Stimulated activated memory B cell treated with anti-CD40 and anti-IgM and Interleukin-4, amounts not matched to agents 10 μg/mL and 1 μg/mL and 100 μg/mL, for 72 hours (primary cell): ENCODE measurements around the gene SMAD5.

ENCODE experiments used
- ATAC-seq: fragments of 150-1000 bp; cut with Tn5 transposase; 2 replicates; pipeline ENCODE4 v1.10.0; 2021
- H3K27ac Mint-ChIP-seq: one replicate; pipeline ENCODE4 v1.8.0; 2022; ENCODE audit warnings: mild to moderate bottlenecking, mixed read lengths
- H3K27me3 Mint-ChIP-seq: one replicate; pipeline ENCODE4 v1.8.0; 2022; ENCODE audit warnings: mixed read lengths
- H3K36me3 Mint-ChIP-seq: one replicate; pipeline ENCODE4 v1.8.0; 2022; ENCODE audit warnings: mixed read lengths
- H3K4me1 Mint-ChIP-seq: one replicate; pipeline ENCODE4 v1.8.0; 2022; ENCODE audit warnings: mixed read lengths
- H3K4me3 Mint-ChIP-seq: one replicate; pipeline ENCODE4 v1.8.0; 2022; ENCODE audit warnings: mild to moderate bottlenecking, moderate library complexity, mixed read lengths
- H3K9me3 Mint-ChIP-seq: one replicate; pipeline ENCODE4 v1.8.0; 2022; ENCODE audit warnings: mixed read lengths

SMAD5 gene

DNA sequence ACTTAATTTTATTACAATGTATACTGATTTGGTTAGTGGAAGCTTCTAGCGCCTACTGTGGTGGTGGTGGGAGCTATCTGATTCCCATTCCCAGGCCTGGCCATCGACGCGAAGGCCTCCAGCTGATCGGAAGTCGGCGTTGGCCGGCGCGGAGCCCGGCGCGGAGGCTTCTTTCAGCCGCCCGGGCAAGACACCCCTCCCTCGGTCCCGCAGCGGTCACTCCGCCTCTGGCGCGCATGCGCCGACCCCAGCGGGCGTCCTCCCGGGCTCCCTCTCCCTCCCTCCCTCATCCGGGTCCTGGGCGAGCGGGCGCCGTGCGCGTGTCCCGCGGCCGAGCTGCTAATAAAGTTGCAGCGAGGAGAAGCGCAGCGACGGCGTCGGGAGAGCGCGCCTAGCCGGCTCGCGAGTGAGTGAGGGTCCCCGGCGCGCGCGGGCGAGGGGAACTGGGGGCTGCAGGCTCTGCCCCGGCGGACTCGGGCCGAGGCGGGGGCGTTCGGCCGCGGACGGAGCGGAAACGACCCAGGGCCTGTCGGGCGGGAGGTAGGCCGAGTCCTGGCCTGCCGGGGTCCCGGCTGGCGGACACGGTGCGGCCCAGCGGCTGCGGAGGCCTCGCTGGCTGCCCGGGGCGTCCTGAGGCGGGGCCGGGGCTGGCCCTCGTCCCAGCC is at the start of gene SMAD5:
Gene SMAD5, plus strand, starts transcription at position 289 of the 665 bp plus-strand sequence. CDS start 20,916 bp downstream, outside the sequence.
- Mint-ChIP-seq H3K27ac (peak within 1 kb of the TSS; percentile 92), H3K4me3 (peak within 1 kb of the TSS; percentile 92), H3K9me3 (no peaks in the 10 kb centered on the region), H3K27me3 (peaks cover 5% of the 10 kb centered on the region), H3K36me3 (no peaks in the 10 kb centered on the region), H3K4me1 (peaks cover 36% of the 10 kb centered on the region)
- peak; percentile 95 for ATAC-seq

DNA sequence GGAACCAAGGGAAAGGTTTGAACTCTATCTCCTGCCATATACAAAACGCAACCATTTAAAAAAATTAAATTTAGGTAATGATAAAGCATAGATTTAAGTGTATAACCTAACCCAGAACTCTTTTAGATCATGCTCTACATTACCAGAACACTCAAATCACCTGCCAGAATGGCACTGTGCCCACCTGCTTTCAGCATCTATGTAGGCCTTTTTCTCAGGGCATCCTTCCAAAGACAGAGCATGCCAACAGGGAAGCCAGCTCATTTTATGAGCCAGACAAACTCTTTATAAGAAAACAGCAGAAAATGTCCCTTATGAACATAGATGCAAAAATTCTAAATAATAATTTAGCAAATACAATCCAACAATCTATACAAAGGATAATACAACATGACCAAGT is 47.9 kb upstream of the SMAD5 start:
- peaks cover 12% of the 10 kb centered on the region for H3K27me3 Mint-ChIP-seq
- peaks cover 8% of the 10 kb centered on the region for H3K4me1 Mint-ChIP-seq
- H3K27ac Mint-ChIP-seq: no peak overlapping the region
- no peaks in the 10 kb centered on the region for H3K36me3 Mint-ChIP-seq
- no peaks in the 10 kb centered on the region for H3K9me3 Mint-ChIP-seq
- ATAC-seq: no peak
- H3K4me3 Mint-ChIP-seq: no peak overlapping the region

DNA sequence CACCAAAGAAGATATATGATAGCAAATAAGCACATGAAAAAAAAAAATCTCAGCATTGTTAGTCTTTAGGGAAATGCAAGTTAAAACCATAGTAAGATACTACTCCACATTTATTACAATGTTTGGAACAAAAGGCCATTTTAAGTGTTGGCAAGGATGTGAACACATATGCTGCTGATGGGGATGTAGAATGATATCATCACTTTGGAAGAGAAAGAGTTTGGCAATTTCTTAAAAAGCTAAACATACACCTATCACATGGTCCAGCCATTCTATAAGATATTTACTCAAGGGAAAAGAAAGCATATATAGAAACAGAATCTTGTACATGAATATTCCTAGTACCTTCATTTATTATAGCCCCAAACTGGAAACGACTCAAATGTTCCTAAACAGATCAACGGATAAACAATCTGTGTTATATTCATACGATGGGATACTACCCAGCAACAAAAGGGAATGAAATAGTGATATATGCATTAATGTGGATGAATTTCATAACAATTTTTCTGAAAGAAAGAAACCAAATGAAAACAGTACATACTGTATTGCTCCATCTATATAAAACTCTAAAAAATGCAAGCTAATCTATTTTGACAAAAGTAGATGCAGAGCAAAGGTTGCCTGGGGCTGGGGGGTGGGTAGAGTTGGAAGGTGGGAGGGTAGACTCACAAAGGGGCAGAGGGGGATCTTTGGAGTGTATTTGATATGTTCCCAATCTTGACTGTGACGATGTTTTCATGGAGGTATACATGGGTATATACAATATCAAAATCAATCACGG is 45.7 kb upstream of the SMAD5 start:
- H3K36me3 Mint-ChIP-seq: no peaks in the 10 kb centered on the region
- no peak for ATAC-seq
- no peak overlapping the region for H3K27ac Mint-ChIP-seq
- H3K27me3 Mint-ChIP-seq: no peaks in the 10 kb centered on the region
- no peaks in the 10 kb centered on the region for H3K9me3 Mint-ChIP-seq
- no peak overlapping the region for H3K4me3 Mint-ChIP-seq
- H3K4me1 Mint-ChIP-seq: no peaks in the 10 kb centered on the region

DNA sequence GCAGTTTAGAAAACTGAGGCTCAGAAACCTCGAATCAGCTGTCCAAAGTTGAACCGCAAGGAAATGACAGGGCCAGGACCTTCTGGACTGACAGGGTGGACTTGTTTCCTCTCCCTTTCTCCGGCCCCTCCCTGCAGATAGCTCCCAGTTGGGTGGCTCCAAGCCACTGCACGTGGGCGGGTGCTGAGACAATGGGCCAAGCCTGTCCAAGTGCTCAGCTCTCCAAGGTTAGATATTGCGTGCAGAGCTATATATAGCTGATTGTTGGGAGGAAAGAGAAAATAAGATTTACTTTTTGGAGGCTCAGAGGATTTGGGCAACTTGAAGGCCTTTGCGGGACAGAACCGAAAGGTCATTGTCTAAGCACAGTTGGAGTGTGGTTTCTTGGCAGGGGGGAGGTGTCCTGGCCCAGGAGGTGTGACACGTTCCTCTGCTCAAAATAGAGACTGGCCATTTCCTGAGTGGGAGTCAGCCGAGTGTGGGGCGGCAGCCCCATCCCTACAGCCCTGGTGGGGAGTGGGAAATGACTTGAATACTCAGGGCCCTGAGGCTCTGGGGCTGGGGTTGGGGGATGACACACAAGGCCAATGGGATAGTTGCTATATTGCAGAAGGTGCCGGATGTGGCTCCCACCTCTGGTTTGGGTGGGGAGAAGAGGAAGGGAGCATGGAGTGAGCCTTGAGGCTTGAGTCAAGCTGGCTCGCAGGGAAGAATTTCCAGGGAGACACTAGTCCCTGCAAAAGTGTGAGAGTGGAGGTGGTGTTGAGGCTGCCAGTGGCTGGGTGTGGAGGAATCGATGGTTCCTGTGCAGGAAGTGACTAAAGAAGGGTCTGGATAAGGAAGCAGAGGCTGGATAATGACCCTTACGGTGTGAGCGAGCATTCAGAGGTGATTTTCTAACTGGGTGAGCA is 44.4 kb upstream of the SMAD5 start:
- ATAC-seq: peak; percentile 12
- H3K4me3 Mint-ChIP-seq: no peak overlapping the region
- no peaks in the 10 kb centered on the region for H3K9me3 Mint-ChIP-seq
- no peaks in the 10 kb centered on the region for H3K27me3 Mint-ChIP-seq
- no peaks in the 10 kb centered on the region for H3K36me3 Mint-ChIP-seq
- no peaks in the 10 kb centered on the region for H3K4me1 Mint-ChIP-seq
- H3K27ac Mint-ChIP-seq: no peak overlapping the region

DNA sequence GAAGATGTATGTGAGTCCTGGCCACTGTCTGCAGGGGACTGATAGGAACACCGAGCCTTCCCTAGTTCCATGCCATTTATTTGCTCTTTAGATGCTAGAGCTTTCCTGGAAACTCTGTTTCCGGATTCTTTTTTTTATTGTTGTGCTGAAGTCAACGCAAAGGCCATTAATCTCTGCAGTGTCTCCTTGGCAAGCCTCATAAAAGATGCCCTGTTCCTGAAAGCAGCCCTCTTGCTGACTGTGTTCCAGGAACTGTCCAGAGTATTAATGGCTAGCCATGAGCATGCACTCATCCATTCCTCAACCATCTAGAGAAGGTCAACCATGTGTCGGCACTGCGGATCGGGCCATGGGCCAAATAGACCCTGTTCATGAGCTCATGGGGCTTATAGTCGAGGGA is 42.9 kb upstream of the SMAD5 start:
- no peak for ATAC-seq
- Mint-ChIP-seq H3K9me3 (no peaks in the 10 kb centered on the region), H3K4me1 (no peaks in the 10 kb centered on the region), H3K27me3 (no peaks in the 10 kb centered on the region), H3K27ac (no peak overlapping the region), H3K4me3 (no peak overlapping the region), H3K36me3 (no peaks in the 10 kb centered on the region)

DNA sequence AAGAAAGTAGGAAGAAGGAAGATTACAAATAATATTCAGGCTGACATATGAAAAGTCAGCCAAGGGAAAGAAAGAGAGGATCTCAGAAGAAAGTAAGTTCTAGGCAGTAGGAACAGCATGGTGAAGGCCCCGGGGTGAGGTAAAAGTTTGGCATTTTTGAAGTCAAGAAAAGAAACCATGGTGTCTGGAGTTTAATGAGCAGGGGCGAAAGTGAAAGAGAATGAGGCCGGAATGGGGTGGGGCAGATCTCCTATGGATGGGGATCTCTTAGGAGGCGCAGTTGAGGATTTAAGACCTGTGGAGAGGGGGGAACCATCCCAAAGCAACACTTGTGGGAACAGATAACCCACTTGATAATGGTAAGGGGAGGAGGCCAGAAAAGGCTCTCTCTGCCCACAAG is 42.3 kb upstream of the SMAD5 start:
- no peak for ATAC-seq
- no peaks in the 10 kb centered on the region for H3K9me3 Mint-ChIP-seq
- H3K36me3 Mint-ChIP-seq: no peaks in the 10 kb centered on the region
- H3K27me3 Mint-ChIP-seq: no peaks in the 10 kb centered on the region
- no peak overlapping the region for H3K4me3 Mint-ChIP-seq
- H3K27ac Mint-ChIP-seq: no peak overlapping the region
- no peaks in the 10 kb centered on the region for H3K4me1 Mint-ChIP-seq

DNA sequence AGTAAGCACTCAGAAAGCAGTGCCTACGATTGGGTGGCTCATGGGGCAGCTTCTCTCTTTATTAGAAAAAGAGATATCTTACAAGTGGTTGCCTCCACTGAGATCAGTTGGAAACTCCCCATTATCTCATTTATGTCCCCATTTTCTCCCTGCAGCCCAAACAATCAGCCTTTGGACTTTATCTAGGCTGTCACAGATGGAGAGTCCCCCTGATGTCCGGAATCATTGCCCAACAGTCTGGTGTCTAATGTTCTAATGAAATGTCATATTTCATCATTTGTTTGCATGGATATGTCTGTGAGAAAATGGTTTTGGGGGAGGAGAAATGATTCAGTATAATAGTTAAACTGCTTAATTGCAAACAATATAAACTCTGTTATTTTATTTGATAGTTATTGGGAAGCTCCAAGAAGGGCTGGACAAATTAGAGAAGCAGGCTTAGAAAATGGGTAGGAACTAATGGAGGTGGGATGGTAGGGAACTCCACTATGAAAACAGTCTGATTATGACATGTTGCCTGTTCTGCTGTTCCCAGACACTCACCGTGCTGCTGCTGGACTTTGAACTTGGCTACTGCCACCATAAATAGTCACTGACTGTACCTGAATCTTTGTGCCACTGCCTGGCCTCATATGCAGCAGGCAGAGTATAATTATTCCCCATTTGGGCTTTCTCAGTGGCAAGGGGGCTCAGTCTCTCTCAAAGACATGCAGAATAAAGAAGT is 38.3 kb upstream of the SMAD5 start:
- no peaks in the 10 kb centered on the region for H3K27me3 Mint-ChIP-seq
- H3K36me3 Mint-ChIP-seq: no peaks in the 10 kb centered on the region
- no peaks in the 10 kb centered on the region for H3K9me3 Mint-ChIP-seq
- no peaks in the 10 kb centered on the region for H3K4me1 Mint-ChIP-seq
- no peak for ATAC-seq
- no peak overlapping the region for H3K27ac Mint-ChIP-seq
- no peak overlapping the region for H3K4me3 Mint-ChIP-seq

DNA sequence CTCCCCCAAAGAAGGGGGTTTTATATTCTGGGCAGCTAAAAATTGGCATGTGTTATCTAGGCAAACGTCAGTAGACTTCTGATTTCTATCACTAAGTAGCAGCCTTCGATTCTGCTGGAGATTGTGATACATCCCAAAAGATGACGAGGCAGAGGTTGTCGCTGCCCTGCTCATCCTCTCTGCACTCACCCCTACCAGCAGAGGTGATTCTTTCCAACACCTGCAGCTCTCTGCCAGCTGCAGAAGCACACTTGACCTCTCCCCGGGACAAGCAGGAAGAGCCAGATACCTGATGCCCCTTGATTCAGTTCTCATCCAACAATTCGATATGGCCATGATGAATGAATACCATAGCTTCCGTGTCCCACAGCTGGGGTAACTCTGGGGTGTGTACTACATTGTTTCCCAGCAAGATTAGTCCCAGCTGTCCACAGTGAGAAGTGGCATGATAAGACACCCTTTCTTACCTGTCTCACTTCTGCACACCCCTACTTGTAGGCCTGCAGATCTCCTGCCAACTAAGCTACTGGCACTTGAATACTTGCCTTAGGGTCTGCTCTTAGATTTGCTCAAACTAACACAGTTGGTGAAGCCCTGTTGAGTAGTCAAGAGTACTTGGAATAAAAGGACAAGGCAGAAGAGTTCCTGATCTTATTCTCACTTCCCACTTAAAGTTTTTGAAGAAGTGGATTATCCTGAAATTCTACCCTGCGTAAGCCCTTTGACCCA is 37.6 kb upstream of the SMAD5 start:
- no peaks in the 10 kb centered on the region for H3K27me3 Mint-ChIP-seq
- ATAC-seq: no peak
- no peaks in the 10 kb centered on the region for H3K36me3 Mint-ChIP-seq
- no peaks in the 10 kb centered on the region for H3K4me1 Mint-ChIP-seq
- no peak overlapping the region for H3K4me3 Mint-ChIP-seq
- H3K27ac Mint-ChIP-seq: no peak overlapping the region
- H3K9me3 Mint-ChIP-seq: no peaks in the 10 kb centered on the region

DNA sequence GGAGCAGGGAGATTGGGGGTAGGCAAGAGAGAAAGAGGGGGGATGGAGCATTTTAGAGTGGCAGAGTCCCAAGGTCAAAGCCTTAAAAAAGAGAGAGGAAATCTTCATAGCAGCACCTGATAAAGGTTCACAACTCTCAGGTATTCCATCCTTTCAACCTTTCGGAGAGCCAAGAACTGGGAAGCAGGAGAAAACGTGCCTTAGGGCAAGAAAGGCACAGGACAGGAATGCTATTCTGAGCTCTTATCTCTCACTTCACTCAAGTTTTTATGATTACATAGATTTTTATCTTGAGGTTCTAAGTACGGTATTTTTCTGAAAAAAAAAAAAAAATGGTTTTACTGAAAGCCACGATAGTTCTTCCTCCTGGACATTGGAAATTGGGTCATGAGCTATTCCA is 34.5 kb upstream of the SMAD5 start:
- Mint-ChIP-seq H3K27me3 (no peaks in the 10 kb centered on the region), H3K4me3 (no peak overlapping the region), H3K4me1 (no peaks in the 10 kb centered on the region)

DNA sequence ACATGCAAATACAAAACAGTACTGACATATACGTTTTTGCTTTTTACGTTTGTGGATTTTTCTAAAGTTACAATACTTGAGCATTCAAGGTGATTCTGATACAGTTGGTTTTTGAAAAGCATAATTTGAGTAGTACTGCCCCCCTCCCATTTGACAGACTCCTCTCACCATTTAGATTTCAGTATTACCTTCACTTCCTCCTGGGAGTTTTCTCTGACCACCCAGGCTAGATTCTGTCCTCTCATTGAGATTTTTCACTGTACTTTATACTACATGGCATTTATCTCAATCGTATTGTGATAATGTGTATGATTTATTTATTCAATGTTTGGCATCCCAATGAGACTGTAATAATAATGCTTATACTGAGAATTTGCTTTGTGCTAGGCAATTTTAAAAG is 32.8 kb upstream of the SMAD5 start:
- H3K4me1 Mint-ChIP-seq: no peaks in the 10 kb centered on the region

More for the DNA sequence above, 34.5 kb upstream of the SMAD5 start:
- no peak overlapping the region for H3K27ac Mint-ChIP-seq
- H3K36me3 Mint-ChIP-seq: no peaks in the 10 kb centered on the region
- ATAC-seq: no peak
- H3K9me3 Mint-ChIP-seq: no peaks in the 10 kb centered on the region

DNA sequence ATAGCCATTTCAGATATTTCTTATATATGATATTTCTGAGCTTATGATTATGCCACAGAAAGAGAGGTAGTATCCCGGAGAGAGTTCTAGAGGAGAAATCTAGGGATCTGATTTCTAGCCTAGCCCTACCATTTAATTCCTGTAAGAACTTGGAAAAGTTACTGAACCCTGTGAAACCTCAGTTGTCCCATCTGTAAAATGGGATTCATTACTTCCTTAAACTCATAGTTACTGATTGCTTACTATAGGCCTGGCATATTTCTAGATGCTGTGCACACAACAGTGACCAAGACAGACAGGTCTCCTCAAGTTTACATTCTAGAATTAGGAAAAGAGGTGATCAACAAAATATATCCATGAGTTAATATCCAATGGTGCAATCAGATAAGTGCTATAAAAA is 30.8 kb upstream of the SMAD5 start:
- ATAC-seq: no peak
- H3K9me3 Mint-ChIP-seq: no peaks in the 10 kb centered on the region
- no peaks in the 10 kb centered on the region for H3K36me3 Mint-ChIP-seq
- no peaks in the 10 kb centered on the region for H3K27me3 Mint-ChIP-seq
- no peaks in the 10 kb centered on the region for H3K4me1 Mint-ChIP-seq
- no peak overlapping the region for H3K4me3 Mint-ChIP-seq
- no peak overlapping the region for H3K27ac Mint-ChIP-seq

More for the DNA sequence above, 32.8 kb upstream of the SMAD5 start:
- H3K27ac Mint-ChIP-seq: no peak overlapping the region
- no peaks in the 10 kb centered on the region for H3K9me3 Mint-ChIP-seq
- ATAC-seq: no peak
- no peak overlapping the region for H3K4me3 Mint-ChIP-seq
- no peaks in the 10 kb centered on the region for H3K36me3 Mint-ChIP-seq
- no peaks in the 10 kb centered on the region for H3K27me3 Mint-ChIP-seq

DNA sequence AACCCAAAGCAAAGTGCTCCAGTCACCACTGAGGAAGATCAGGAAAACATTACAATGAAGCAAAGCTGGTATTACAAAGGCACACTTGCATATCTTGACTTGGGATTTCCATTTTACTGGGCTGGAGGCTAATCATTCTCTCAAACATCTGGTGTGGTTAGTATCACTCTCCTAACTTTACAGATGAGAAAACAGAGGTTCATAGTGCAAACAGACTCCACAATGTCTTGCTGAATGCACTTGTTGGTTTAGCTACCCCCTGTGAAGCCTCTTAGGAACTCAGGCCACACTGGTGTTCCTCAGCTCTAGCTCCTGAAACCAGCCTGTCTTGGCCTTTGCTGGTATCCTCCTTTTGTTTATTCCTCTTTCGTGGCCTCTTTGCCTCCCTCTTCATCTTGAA is 29.5 kb upstream of the SMAD5 start:
- H3K27me3 Mint-ChIP-seq: no peaks in the 10 kb centered on the region
- H3K4me3 Mint-ChIP-seq: no peak overlapping the region
- H3K36me3 Mint-ChIP-seq: no peaks in the 10 kb centered on the region
- H3K4me1 Mint-ChIP-seq: no peaks in the 10 kb centered on the region
- ATAC-seq: no peak
- H3K27ac Mint-ChIP-seq: no peak overlapping the region
- H3K9me3 Mint-ChIP-seq: no peaks in the 10 kb centered on the region

DNA sequence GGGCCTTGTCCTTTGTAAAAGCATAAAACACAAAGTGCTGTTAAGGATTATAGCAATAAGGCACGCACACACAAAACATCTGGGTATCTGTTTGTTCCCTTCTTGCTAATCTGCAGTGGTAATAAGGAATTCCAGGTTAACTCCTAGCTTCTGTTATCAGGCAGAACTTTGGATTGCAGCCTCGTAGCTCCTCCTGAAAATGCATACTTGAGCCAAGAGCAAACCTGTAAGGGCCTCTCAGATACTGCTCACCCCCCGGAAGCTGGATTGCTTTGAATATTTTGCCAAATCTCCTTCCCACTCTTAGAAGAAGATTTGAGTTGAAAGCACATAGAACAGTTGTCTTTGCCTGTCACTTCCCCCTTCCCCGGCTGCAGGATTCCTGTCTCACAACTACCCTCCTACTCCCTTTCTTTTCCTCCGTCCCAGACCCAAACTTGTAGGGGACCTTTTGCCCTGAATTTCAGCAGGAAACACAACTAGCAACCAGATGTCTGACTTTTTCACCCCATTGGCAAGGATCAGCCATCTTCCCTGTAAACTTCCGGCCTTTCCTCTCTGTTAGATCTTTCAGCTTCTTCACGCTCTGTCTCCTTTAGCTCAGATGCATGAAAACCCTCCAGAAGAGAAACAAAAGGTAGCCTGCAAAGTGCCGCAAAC is 28.2 kb upstream of the SMAD5 start:
- H3K4me1 Mint-ChIP-seq: no peaks in the 10 kb centered on the region
- H3K27me3 Mint-ChIP-seq: no peaks in the 10 kb centered on the region
- no peaks in the 10 kb centered on the region for H3K9me3 Mint-ChIP-seq
- no peak overlapping the region for H3K27ac Mint-ChIP-seq
- H3K36me3 Mint-ChIP-seq: no peaks in the 10 kb centered on the region
- H3K4me3 Mint-ChIP-seq: no peak overlapping the region
- no peak for ATAC-seq
